ENCODE measurements around the gene YAP1. TPM values are rescaled to one million over a fixed set of nuclear protein-coding genes. Genes with fewer than 3 reads are reported as not detected.

The YAP1 gene
- total and polyA plus RNA-seq, 2 of the 4 experiments (the other 2 are of a cell fraction) = 121 to 251 TPM

DNA sequence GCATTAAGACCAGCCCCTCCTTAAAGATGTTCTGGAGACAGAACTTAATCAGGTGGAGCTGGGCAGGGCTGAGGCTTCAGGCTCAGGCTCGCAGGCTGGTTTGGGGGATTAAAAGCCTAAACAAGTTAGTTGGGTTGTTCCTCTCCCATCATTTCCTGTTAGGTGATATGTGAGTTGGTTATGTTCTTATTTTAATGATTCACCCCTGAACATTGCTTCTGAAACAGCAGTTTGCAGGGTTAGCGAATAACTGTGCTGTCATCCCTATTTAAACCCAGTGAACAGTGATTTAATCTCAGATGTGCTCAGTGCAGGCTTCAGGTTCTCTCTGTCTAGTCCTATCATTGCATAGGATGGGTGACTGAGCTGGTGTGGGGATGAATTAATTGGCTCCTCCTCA is 159.7 kb downstream of the YAP1 start:
- H3K9me3 ChIP-seq (ENCODE audit: control insufficient read depth, insufficient read depth, low read length) = no peaks in the 10 kb centered on the region

More for the DNA sequence above, 159.7 kb downstream of the YAP1 start:
- Histone ChIP-seq H2BK20ac (ENCODE audit: low read depth, low read length) (0 out of 2 replicates have a peak overlapping the region, but pooled peaks have one; percentile 30), H4K8ac (ENCODE audit: low read depth in 2 of 2, low read length in 2 of 2) (peak overlapping the region in 1 of 2 experiments; percentile 20; a peak in 3 of 4 replicates), H3K27me3 (ENCODE audit: control insufficient read depth, insufficient read depth, low read length) (no peaks in the 10 kb centered on the region), H3K4me3 (ENCODE audit: insufficient read depth, low read depth, low read length) (no peak overlapping the region), H3K14ac (replicated peaks; ENCODE audit: low read depth, low read length) (0 out of 2 replicates have a peak overlapping the region, but pooled peaks have one; percentile 1), H3K27ac (ENCODE audit: insufficient read depth, low read length) (no peak overlapping the region), H3K4ac (ENCODE audit: low read depth, low read length) (peak overlapping the region; percentile 2; the same call in 1 of the 2 replicates), H3K18ac (ENCODE audit: low read depth, low read length) (peak overlapping the region; percentile 16; the same call in 1 of the 2 replicates), H2AK9ac (replicated peaks; ENCODE audit: low read depth, low read length, poor library complexity) (no peak overlapping the region), H4K5ac (ENCODE audit: low read depth, low read length) (no peak overlapping the region), H2BK15ac (ENCODE audit: low read depth, low read length) (0 out of 3 replicates have a peak overlapping the region, but pooled peaks have one; percentile 3), H3K4me1 (ENCODE audit: control insufficient read depth, insufficient read depth, low read length) (peaks cover 8% of the 10 kb centered on the region), H2BK120ac (ENCODE audit: low read depth, low read length) (peak overlapping the region; percentile 30; the same call in 1 of the 2 replicates), H3K4me2 (ENCODE audit: low read depth, low read length) (peak overlapping the region; percentile 25; the same call in 1 of the 2 replicates), H3K23ac (ENCODE audit: low read depth, low read length) (peak overlapping the region; percentile 10; the same call in 1 of the 2 replicates), H4K91ac (ENCODE audit: insufficient read depth, low read depth, low read length) (no peak overlapping the region), H2AK5ac (ENCODE audit: low read depth, low read length) (peak overlapping the region; percentile 11; the same call in 1 of the 2 replicates), H3K56ac (ENCODE audit: extremely low read depth, insufficient read depth, low read length) (no peak overlapping the region), H4K20me1 (ENCODE audit: insufficient read depth, low read length) (no peaks in the 10 kb centered on the region), H3K79me1 (ENCODE audit: low read depth in 1 of 2, low read length in 2 of 2) (no peaks in the 10 kb centered on the region; a peak in 1 of 4 replicates), H2AFZ (replicated peaks; ENCODE audit: low read length, poor library complexity) (peak overlapping the region; percentile 60), H2BK5ac (ENCODE audit: low read depth, low read length, poor library complexity, severe bottlenecking) (no peak overlapping the region), H3K9me1 (ENCODE audit: insufficient read depth, low read length) (no peaks in the 10 kb centered on the region; the same call in 1 of the 2 replicates), H3K36me3 (ENCODE audit: control insufficient read depth, insufficient read depth, low read length) (no peaks in the 10 kb centered on the region), H3K9ac (ENCODE audit: low read depth, low read length) (no peak overlapping the region)
- POLR2A ChIA-PET (ENCODE audit: unreplicated experiment) = no interaction called here
- no TSS peak for BruUV-seq (replicated peaks)
- dilution Hi-C loops (cut with HindIII; ENCODE audit: low sequenced_read_pairs, unreplicated experiment) (no loop called here), intact Hi-C loops (cut with micrococcal nuclease) (no loop called here), in situ Hi-C loops (cut with MboI; ENCODE audit: low sequenced_read_pairs) (no loop called here)
- peak; percentile 56; the same call in 1 of the 2 replicates for TF ChIP-seq MAFK (IDR thresholded peaks at IDR 0.05; ENCODE audit: low read depth, low read length)
- no peak for TF ChIP-seq SMC3 (IDR thresholded peaks at IDR 0.05; ENCODE audit: low read depth, low read length)
- no peak for TF ChIP-seq NFE2L2 (IDR thresholded peaks at IDR 0.05; ENCODE audit: low read depth, low read length)
- TF ChIP-seq CEBPB (IDR thresholded peaks at IDR 0.05; ENCODE audit: low read depth, low read length) = no peak
- TF ChIP-seq, protein P1, sequence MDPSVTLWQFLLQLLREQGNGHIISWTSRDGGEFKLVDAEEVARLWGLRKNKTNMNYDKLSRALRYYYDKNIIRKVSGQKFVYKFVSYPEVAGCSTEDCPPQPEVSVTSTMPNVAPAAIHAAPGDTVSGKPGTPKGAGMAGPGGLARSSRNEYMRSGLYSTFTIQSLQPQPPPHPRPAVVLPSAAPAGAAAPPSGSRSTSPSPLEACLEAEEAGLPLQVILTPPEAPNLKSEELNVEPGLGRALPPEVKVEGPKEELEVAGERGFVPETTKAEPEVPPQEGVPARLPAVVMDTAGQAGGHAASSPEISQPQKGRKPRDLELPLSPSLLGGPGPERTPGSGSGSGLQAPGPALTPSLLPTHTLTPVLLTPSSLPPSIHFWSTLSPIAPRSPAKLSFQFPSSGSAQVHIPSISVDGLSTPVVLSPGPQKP (IDR thresholded peaks at IDR 0.05; ENCODE audit: borderline replicate concordance, low read depth, low read length) = no peak
- no peak for TF ChIP-seq FOS (IDR thresholded peaks at IDR 0.05; ENCODE audit: low read depth, low read length)
- TF ChIP-seq, protein P2, sequence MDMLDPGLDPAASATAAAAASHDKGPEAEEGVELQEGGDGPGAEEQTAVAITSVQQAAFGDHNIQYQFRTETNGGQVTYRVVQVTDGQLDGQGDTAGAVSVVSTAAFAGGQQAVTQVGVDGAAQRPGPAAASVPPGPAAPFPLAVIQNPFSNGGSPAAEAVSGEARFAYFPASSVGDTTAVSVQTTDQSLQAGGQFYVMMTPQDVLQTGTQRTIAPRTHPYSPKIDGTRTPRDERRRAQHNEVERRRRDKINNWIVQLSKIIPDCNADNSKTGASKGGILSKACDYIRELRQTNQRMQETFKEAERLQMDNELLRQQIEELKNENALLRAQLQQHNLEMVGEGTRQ (IDR thresholded peaks at IDR 0.05; ENCODE audit: low read depth, low read length) = no peak
- TF ChIP-seq MAZ (IDR thresholded peaks at IDR 0.05; ENCODE audit: borderline replicate concordance, low read depth, low read length) = no peak
- TF ChIP-seq, protein P3, sequence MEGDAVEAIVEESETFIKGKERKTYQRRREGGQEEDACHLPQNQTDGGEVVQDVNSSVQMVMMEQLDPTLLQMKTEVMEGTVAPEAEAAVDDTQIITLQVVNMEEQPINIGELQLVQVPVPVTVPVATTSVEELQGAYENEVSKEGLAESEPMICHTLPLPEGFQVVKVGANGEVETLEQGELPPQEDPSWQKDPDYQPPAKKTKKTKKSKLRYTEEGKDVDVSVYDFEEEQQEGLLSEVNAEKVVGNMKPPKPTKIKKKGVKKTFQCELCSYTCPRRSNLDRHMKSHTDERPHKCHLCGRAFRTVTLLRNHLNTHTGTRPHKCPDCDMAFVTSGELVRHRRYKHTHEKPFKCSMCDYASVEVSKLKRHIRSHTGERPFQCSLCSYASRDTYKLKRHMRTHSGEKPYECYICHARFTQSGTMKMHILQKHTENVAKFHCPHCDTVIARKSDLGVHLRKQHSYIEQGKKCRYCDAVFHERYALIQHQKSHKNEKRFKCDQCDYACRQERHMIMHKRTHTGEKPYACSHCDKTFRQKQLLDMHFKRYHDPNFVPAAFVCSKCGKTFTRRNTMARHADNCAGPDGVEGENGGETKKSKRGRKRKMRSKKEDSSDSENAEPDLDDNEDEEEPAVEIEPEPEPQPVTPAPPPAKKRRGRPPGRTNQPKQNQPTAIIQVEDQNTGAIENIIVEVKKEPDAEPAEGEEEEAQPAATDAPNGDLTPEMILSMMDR (conservative IDR thresholded peaks at IDR 0.05; ENCODE audit: low read depth, low read length) = no peak
- WGBS, 2 experiments (ENCODE audit: extremely low coverage in 2 of 2, insufficient read length in 1 of 2) = no CpG with 5 or more reads among the region's 2 CpGs
- peak; percentile 36 for ATAC-seq (ENCODE audit: low read depth)
- CTCF ChIA-PET = interaction anchor here (0.6 to 1.0 kb wide), 2 partner anchors 10 to 131 kb away, joined by 3 to 7 read pairs; no protein-coding TSS in a partner anchor
- DNase-seq = peak; percentile 81
